NCI-H526 treated with DMSO at 0.1 percent for 48 hours (cell line): ENCODE results near the gene HPX.

Experiments
- DNase-seq: peaks from one replicate; lab custom pipeline; 2025; lab: John Stamatoyannopoulos, UW

Gene HPX, protein sequence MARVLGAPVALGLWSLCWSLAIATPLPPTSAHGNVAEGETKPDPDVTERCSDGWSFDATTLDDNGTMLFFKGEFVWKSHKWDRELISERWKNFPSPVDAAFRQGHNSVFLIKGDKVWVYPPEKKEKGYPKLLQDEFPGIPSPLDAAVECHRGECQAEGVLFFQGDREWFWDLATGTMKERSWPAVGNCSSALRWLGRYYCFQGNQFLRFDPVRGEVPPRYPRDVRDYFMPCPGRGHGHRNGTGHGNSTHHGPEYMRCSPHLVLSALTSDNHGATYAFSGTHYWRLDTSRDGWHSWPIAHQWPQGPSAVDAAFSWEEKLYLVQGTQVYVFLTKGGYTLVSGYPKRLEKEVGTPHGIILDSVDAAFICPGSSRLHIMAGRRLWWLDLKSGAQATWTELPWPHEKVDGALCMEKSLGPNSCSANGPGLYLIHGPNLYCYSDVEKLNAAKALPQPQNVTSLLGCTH

DNA sequence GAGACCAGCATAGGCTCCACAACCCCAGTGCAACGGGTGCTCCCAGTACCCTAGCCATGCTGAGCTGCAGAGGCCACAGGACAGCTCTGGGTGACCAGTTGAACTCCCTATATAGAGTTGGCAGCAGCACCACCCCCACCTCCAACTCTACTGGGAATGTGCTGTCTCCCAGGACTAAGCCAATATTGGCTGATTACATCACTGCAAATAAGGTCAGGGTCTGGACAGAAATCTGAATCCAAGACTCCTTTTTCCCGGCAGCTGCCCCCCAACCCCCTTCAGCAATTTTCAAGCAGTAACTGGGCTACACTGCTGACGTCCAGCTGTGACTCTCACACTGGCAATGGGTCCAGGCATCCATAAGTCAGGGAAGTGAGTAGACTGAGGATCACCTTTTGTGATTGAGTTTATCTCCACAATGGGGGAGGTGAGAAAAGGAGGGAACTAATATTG is at the start of gene HPX:
Gene HPX (minus strand): TSS at position 82 of the 453 bp plus-strand sequence. CDS start 24 bp downstream, at position 58.
- DNase-seq = no peak

DNA sequence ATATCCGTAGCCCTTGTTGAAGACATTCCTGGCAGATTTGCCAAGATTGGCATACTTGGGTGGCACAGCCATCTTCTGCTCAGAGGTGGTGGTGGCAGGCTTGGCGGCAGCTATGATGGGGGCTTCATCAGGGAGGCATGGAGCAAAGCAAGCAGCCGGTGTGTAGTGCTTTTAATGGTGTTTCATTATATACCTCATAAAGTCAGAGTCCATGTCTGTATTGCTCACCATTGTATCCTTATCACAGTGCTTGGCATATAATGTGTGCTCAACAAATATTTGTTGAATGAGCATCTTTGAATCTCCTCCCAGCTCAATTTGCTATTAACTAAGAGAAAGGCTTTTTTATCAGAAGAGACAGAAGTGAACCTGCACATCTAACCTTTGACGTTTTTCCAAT is 48.5 kb upstream of the HPX start:
- DNase-seq = no peak

GRCh38 chr11:6488821-6489220 is 48.0 kb upstream of the HPX start:
- no peak for DNase-seq

DNA sequence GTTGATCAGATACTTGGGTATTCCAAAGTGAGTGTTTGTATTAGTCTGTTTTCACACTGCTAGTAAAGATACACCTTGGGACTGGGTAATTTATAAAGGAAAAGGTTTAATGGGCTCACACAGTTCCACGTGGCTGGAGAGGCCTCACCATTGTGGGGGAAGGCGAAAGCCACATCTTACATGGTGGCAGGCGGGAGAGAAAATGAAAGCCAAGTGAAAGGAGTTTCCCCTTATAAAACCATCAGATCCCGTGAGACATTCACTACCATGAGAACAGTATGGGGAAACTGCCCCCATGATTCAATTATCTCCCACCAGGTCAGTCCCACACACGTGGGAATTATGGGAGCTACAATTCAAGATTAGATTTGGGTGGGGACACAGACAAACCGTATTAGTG is 47.6 kb upstream of the HPX start:
- DNase-seq = no peak

DNA sequence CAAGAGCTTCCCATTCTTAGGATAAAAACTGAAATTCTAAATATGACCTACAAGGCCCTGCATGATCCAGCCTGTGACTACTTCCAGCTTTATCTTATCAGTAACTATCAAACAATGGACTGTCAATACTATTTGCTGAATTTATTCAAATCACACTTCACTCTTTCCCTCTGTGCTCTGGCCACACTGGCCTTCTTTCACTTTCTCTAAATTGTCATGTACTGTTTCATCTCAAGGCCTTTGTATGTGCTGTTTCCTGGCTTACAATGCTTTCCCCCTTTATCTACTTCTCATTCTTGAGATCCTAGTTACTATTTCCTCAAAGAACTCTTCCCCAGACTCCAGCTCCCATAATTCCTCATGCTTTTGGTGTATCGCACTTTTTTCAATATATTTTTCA is 46.2 kb upstream of the HPX start:
- DNase-seq = no peak

DNA sequence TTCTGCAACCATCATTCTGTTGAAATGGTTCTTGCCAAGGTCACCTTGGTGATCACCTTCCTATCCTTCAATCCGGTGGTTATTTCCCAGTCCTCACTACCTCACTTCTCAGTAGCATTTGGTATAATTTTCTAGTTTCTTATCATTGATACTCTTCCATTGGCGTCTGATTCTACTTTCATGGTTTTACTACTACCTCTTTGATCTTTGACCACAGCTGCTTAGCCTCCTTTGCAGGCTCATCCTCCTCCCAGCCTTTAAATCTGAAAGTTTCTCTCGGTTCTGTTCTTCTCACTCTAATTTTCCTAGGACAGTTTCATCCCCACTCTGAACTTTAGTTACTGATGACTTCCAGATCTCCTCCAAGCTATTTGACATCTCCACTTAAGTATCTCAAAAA is 45.5 kb upstream of the HPX start:
- no peak for DNase-seq

- DNase-seq = no peak
These were observed 44.9 kb upstream of the HPX start for GRCh38 chr11:6485661-6486060.

GRCh38 chr11:6483015-6483414 is 42.2 kb upstream of the HPX start:
- no peak for DNase-seq

DNA sequence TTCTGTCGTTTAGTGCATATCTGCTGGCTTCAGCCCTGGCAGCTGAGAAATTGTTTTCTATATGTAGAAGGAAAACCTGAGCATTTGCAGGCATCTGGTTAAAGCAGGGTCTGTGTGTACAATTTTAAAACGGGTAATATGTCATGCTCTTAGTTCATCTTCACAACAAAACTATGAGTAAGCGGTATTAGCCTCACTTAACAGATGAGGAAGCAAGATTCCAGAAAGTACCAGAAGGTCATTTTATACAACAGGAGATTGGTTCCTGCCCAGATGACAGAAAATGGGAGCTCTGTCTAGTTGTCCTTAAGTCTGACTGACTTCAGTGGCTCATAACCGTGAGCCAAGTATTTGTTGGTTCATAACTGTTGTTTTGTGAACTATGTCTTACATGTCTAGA is 41.7 kb upstream of the HPX start:
- no peak for DNase-seq

GRCh38 chr11:6481924-6482275 is 41.1 kb upstream of the HPX start:
- DNase-seq = no peak

DNA sequence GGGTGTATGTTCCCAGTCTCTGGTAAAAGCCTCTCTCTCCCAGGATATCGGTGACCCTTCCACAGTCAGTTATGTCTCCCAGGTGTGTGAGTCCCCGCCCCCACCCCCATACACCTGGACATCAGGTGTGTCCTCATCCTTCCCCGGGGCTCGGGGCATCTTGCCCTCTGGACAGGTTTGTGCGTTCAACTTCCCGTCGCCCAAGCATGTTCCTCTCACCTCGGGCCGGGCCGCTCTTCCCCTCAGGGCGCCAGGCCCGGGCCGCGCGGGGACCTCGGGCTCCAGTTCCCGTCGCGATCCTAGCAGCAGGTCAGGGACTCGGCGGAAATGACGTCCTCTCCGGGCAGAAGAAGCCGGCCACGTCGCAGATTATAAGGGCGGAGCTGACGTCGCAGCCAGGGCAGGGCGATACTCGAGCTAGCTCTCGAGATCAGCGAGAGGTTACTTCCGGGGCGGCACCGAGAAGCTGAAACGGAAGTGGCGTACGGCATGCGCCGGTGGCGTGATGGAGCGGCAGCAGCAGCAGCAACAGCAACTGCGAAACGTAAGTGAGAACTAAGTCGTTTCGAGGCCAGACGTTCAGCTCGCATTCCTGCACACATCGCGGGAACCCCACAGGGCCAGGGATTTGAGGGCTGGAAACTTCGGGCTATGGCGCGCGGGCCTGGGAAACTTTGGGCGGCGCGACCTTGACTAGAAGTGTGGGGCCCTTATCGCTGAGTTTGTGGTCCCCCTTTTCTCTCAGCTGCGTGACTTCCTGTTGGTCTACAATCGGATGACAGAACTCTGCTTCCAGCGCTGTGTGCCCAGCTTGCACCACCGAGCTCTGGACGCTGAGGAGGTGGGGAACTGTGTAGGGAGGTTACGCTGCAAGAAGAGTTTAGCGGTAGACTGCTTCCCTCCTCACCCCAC is 40.5 kb upstream of the HPX start, which contains the start of the genes ARFIP2 and TIMM10B:
Gene ARFIP2 (minus strand): TSS at position 320 of the 912 bp plus-strand sequence. CDS start 910 bp downstream, outside the sequence.
Gene TIMM10B (plus strand): TSS at position 490 of the 912 bp plus-strand sequence. CDS start 16 bp downstream, at position 506.
- DNase-seq = peak; percentile 96

- no peak for DNase-seq
These were observed 39.6 kb upstream of the HPX start for GRCh38 chr11:6480299-6480914.

GRCh38 chr11:6476571-6476970 is 35.8 kb upstream of the HPX start:
- no peak for DNase-seq

DNA sequence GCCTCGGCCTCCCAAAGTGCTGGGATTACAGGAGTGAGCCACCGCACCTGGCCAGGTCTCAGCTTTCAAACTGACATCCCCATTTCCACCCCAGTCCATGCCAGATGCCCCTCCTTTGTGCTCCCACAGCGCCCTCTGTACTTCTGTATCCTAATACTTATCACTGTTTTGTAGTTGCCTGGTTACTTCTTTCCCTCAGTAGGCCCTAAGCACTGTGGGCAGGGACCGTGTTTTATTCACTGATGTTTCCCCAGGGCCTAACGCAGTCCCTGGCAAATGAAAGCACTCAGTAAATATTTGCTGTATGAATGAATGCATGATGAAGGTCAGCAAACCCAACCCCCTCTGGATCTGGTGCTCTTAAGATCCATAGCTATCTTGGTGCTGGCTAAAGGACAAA is 35.1 kb upstream of the HPX start:
- no peak for DNase-seq

DNA sequence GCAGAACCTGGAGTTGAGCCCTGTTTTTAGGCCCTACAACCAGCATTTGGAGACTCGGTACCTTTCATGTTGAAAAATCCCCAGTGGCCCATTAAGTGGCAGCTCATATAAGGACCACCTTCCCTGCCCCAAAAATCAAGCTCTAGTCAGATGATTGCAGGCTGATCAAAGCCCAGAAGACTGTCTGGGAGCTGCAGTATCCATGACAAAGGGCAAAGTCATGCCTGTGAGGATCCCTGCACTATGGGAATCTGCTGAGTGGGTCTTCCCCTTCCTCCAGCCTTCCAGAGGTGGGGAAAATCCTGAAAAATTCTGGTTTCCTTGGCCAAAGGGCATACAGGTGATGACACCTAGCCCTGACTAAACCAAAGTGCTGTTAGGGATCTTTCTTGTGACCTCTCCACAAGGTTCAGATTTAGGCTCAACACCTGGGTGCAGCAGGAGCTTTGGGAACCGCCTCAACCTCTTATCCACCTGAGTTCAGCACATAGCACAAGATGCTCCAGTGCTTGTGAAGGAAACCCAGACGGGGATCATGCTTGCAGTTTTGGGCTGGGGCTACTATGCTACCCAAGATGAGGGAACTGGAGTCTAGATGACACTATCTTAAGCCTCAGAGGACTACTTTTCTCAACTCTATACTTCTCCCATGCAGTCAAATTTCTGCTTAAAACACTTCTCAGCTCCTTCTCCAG is 34.2 kb upstream of the HPX start:
- DNase-seq = peak; percentile 7

GRCh38 chr11:6474413-6474792 is 33.6 kb upstream of the HPX start:
- no peak for DNase-seq

GRCh38 chr11:6473451-6474412 is 32.9 kb upstream of the HPX start, which contains the start of gene TRIM3:
TRIM3 (minus strand) TSS chr11:6473941; CDS start chr11:6465695, 8,246 bp downstream.
- peak; percentile 81 for DNase-seq

GRCh38 chr11:6472934-6473333 is 32.1 kb upstream of the HPX start:
- DNase-seq = no peak

DNA sequence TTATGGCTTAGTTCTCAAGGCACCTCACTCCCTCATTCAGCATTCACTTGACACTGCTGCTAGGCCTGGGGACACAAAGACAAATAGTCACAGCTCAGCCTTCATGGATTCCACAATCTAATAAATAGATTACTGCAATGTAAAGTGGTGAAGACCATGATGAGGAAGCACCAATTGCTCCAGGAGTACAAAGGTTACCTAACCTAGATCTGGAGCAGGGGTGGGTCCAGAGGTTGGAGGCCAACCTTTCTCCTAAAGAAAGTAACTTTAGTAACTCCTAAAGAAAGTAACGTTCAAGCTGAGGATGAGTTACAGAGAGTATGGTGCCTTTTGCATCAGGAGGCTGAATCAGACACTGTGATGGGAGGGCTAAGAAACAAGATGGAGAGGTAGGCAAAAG is 28.8 kb upstream of the HPX start:
- no peak for DNase-seq
